Urinary bladder (tissue), 4 donors: Measurements from ENCODE around the gene RAB8A. TPM values are rescaled to one million over a fixed set of nuclear protein-coding genes. Genes with fewer than 3 reads are reported as not detected.
"Not testable (repeated sequence)": the region's sequence is repeated elsewhere in the genome, so short reads cannot be mapped to it uniquely, and the experiment has no call there.

Experiments
- DNase-seq: peaks from one replicate; pipeline ENCODE4 v3.0.0-alpha.2; 2015; ENCODE audit errors: extremely low spot score
- H3K27ac ChIP-seq: one replicate; pipeline ENCODE4 v1.5.1; 2013; ENCODE audit warnings: low read depth, mild to moderate bottlenecking, moderate library complexity
- H3K36me3 ChIP-seq: one replicate; pipeline ENCODE4 v1.6.1; 2013; ENCODE audit warnings: mild to moderate bottlenecking, moderate library complexity; ENCODE audit not compliant: insufficient read depth
- H3K4me1 ChIP-seq: one replicate; pipeline ENCODE4 v1.6.1; 2013; ENCODE audit warnings: mild to moderate bottlenecking, moderate library complexity; ENCODE audit not compliant: insufficient read depth
- H3K4me3 ChIP-seq: one replicate; pipeline ENCODE4 v1.5.1; 2013; ENCODE audit warnings: low read depth, low read length
- WGBS: extraction: QIAGEN DNeasy Blood & Tissue Kit; methylation state at CpG from one replicate; pipeline ENCODE4 v1.1.7; 2013; 5-methylcytosine and 5-hydroxymethylcytosine counted together
- polyA plus RNA-seq: library from polyadenylated mRNA; stranded (reverse); fragments of 200-250 nt; gene quantifications from one replicate; pipeline ENCODE4 v1.2.3, GENCODE V29; 2013
- total RNA-seq: library from RNA; depleted of rRNA; stranded (reverse); fragments of >200 nt; gene quantifications from one replicate; pipeline ENCODE4 v1.2.3, GENCODE V29; 2014
- donor health status: healthy with polysubstance abuse.
- donor health status: healthy.

Gene RAB8A
- total and polyA plus RNA-seq, 2 donors, result 43.6 to 69.5 TPM

- no peak overlapping the region for H3K27ac ChIP-seq
- WGBS, result 88% methylated on average over 1 of the region's 1 CpG
- no peak for DNase-seq
- H3K36me3 ChIP-seq, result no peaks in the 10 kb centered on the region
- H3K4me3 ChIP-seq, result no peak overlapping the region
- no peaks in the 10 kb centered on the region for H3K4me1 ChIP-seq
These were observed 58.4 kb downstream of the RAB8A start for GRCh38 chr19:16170134-16170533.

GRCh38 chr19:16175954-16176353, 64.3 kb downstream of the RAB8A start:
- DNase-seq, result no peak
- no peaks in the 10 kb centered on the region for H3K36me3 ChIP-seq
- no peaks in the 10 kb centered on the region for H3K4me1 ChIP-seq
- H3K4me3 ChIP-seq, result no peak overlapping the region
- no peak overlapping the region for H3K27ac ChIP-seq
- WGBS, result 57% methylated on average over 2 of the region's 2 CpGs

- H3K4me1 ChIP-seq, DNase-seq, H3K36me3 ChIP-seq, H3K27ac ChIP-seq, H3K4me3 ChIP-seq: not testable (repeated sequence)
- 88% methylated on average over 5 of the region's 5 CpGs for WGBS
These were observed 67.2 kb downstream of the RAB8A start for GRCh38 chr19:16178866-16179265.

GRCh38 chr19:16180611-16181010, 68.9 kb downstream of the RAB8A start:
- WGBS, result 32% methylated on average over 4 of the region's 4 CpGs
- no peak overlapping the region for H3K4me3 ChIP-seq
- H3K36me3 ChIP-seq, result no peaks in the 10 kb centered on the region
- no peak overlapping the region for H3K27ac ChIP-seq
- H3K4me1 ChIP-seq, result no peaks in the 10 kb centered on the region
- DNase-seq, result no peak

Other genes starting within 250 kb of the RAB8A start
- not detected for gene CYP4F2, start 213.8 kb upstream of the RAB8A start, total RNA-seq
- gene CYP4F2, start 213.8 kb upstream of the RAB8A start, polyA plus RNA-seq, result 0.18 TPM
- 1.0 TPM for gene CYP4F11, start 177.4 kb upstream of the RAB8A start, total RNA-seq
- gene CYP4F11, start 177.4 kb upstream of the RAB8A start, polyA plus RNA-seq, result 0.67 TPM
- gene OR10H4, start 162.9 kb upstream of the RAB8A start, total RNA-seq, result not detected
- not detected for gene OR10H4, start 162.9 kb upstream of the RAB8A start, polyA plus RNA-seq
- 438 TPM for gene TPM4, start 35.4 kb upstream of the RAB8A start, total RNA-seq
- 424 TPM for gene TPM4, start 35.4 kb upstream of the RAB8A start, polyA plus RNA-seq
- 2.4 TPM for gene HSH2D, start 31.8 kb downstream of the RAB8A start, total RNA-seq
- 1.9 TPM for gene HSH2D, start 31.8 kb downstream of the RAB8A start, polyA plus RNA-seq
- gene CIB3, start 61.6 kb downstream of the RAB8A start, total RNA-seq, result not detected
- gene CIB3, start 61.6 kb downstream of the RAB8A start, polyA plus RNA-seq, result not detected
- gene FAM32A, start 73.5 kb downstream of the RAB8A start, total RNA-seq, result 75.8 TPM
- 94.5 TPM for gene FAM32A, start 73.5 kb downstream of the RAB8A start, polyA plus RNA-seq
- gene AP1M1, start 86.0 kb downstream of the RAB8A start, total RNA-seq, result 30.6 TPM
- gene AP1M1, start 86.0 kb downstream of the RAB8A start, polyA plus RNA-seq, result 72.9 TPM
- gene KLF2, start 212.9 kb downstream of the RAB8A start, total RNA-seq, result 14.2 TPM
- gene KLF2, start 212.9 kb downstream of the RAB8A start, polyA plus RNA-seq, result 155 TPM